Gastrocnemius medialis (tissue), 4 donors: ENCODE measurements around the gene TRAF2.

ENCODE experiments used
- POLR2A ChIP-seq, 2 donors: fragments of 450-650 bp; IDR thresholded peaks; one replicate each; pipeline ENCODE4 v1.6.1; 2017; ENCODE audit warnings: antibody characterized with exemption in 2 of 2, mild to moderate bottlenecking in 2 of 2, moderate library complexity in 2 of 2
- TF ChIP-seq, protein P1 (sequence below), 5 experiments: fragments of 450-650 bp in 3 of 5; fragments of 200-600 bp in 2 of 5; sonication (generic) in 2 of 5; IDR thresholded peaks in 4 of 5; conservative IDR thresholded peaks in 1 of 5; 1 replicate in 4 of 5; 2 replicates in 1 of 5; pipeline ENCODE4 v1.5.1; 2016 to 2019; ENCODE audit warnings: antibody characterized with exemption in 5 of 5, mild to moderate bottlenecking in 3 of 5, moderate library complexity in 3 of 5

DNA sequence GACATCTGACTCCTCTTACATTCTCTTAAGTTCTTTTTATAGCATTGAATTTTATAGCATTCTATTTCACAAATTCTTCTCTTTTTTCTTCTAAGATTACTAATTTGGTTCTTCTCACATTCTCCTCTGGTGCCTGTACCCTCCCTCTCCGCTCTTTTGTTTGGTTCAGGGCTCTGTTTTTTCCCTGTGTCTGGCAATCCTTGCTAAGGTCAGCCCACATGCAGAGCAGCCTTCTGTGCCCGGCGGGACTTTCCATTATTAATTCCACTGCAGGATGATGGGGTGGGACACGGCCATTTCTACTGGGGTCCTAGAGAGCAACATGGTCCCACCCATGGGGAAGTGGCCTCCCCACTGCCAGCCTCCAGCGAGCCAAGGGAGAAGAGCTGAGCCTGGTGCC, 9.8 kb upstream of the TRAF2 start:
- TF ChIP-seq, protein P1, sequence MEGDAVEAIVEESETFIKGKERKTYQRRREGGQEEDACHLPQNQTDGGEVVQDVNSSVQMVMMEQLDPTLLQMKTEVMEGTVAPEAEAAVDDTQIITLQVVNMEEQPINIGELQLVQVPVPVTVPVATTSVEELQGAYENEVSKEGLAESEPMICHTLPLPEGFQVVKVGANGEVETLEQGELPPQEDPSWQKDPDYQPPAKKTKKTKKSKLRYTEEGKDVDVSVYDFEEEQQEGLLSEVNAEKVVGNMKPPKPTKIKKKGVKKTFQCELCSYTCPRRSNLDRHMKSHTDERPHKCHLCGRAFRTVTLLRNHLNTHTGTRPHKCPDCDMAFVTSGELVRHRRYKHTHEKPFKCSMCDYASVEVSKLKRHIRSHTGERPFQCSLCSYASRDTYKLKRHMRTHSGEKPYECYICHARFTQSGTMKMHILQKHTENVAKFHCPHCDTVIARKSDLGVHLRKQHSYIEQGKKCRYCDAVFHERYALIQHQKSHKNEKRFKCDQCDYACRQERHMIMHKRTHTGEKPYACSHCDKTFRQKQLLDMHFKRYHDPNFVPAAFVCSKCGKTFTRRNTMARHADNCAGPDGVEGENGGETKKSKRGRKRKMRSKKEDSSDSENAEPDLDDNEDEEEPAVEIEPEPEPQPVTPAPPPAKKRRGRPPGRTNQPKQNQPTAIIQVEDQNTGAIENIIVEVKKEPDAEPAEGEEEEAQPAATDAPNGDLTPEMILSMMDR (IDR thresholded peaks at IDR 0.05 in 4 of 5, conservative IDR thresholded peaks at IDR 0.05 in 1 of 5), result no peak
- no peak for TF ChIP-seq POLR2A (IDR thresholded peaks at IDR 0.05)
